Kidney (tissue), 14 donors: Measurements from ENCODE around the gene AATK. TPM values are rescaled to one million over a fixed set of nuclear protein-coding genes. Genes with fewer than 3 reads are reported as not detected.

Source experiments
- DNase-seq, 5 donors: peaks; one replicate each; pipeline ENCODE4 v3.0.0-alpha.2; 2013 to 2020
- FAIRE-seq: peaks from 2 replicates; lab custom pipeline; 2012; peaks lifted over from hg19 to GRCh38; lab: Jason Lieb, UNC
- H3K27ac ChIP-seq, 2 donors: one replicate each; pipeline ENCODE4 v1.7.0; 2013; ENCODE audit warnings: low read depth in 2 of 2, low read length in 2 of 2, inconsistent platforms in 1 of 2
- H3K27me3 ChIP-seq: one replicate; pipeline ENCODE4 v1.7.1; 2013; ENCODE audit warnings: low read length, inconsistent platforms; ENCODE audit not compliant: control insufficient read depth, insufficient read depth
- H3K36me3 ChIP-seq, 3 donors: one replicate each; pipeline versions ENCODE4 v1.7.0 to v1.7.1; 2013; ENCODE audit warnings: low read length in 3 of 3, control low read depth in 1 of 3, inconsistent platforms in 1 of 3; ENCODE audit not compliant: insufficient read depth in 3 of 3, control insufficient read depth in 2 of 3
- H3K4me1 ChIP-seq, 3 donors: one replicate each; pipeline versions ENCODE4 v1.7.0 to v1.7.1; 2013; ENCODE audit warnings: low read length in 3 of 3, inconsistent platforms in 1 of 3, low read depth in 1 of 3; ENCODE audit not compliant: control insufficient read depth in 2 of 3, insufficient read depth in 2 of 3
- H3K4me3 ChIP-seq, 3 donors: one replicate each; pipeline versions ENCODE4 v1.7.0 to v1.8.1; 2013; ENCODE audit warnings: low read length in 3 of 3, control low read depth in 1 of 3, inconsistent platforms in 1 of 3
- H3K9ac ChIP-seq, 3 donors: one replicate each; pipeline versions ENCODE4 v1.7.0 to v1.7.1; 2013; ENCODE audit warnings: low read length in 3 of 3, control low read depth in 1 of 3, inconsistent platforms in 1 of 3
- H3K9me3 ChIP-seq, 3 donors: one replicate each; pipeline versions ENCODE4 v1.7.0 to v1.7.1; 2013; ENCODE audit warnings: low read length in 3 of 3, control low read depth in 1 of 3, inconsistent platforms in 1 of 3; ENCODE audit not compliant: control insufficient read depth in 2 of 3, insufficient read depth in 1 of 3
- intact Hi-C: fragments of 100-400 bp; cut with DNase I; formaldehyde crosslinking; loops from one replicate; pipeline ENCODE4 v1.11.1; 2022
- polyA plus RNA-seq: library from polyadenylated mRNA; stranded (reverse); fragments of 350-450 nt; fragmentation: Illumina TruSeq; extraction: RNeasy Lipid Tissue Mini Kit (QIAGEN cat#74804); gene quantifications from one replicate; pipeline ENCODE4 v1.2.3, GENCODE V29; 2014; ENCODE audit warnings: low read depth, low replicate concordance; ENCODE audit not compliant: insufficient read depth
- total RNA-seq: library from RNA; stranded (reverse); fragmentation: NEBNext Ultra II Directional; extraction: Animal tissue kit (Norgen Biotek cat#: 25700); gene quantifications from one replicate; pipeline ENCODE4 v1.2.1, GENCODE V29; 2021
- TF ChIP-seq, protein P1 (sequence below): IDR thresholded peaks from 3 replicates; pipeline ENCODE4 v1.5.1; 2012; ENCODE audit warnings: mild to moderate bottlenecking, moderate library complexity, borderline replicate concordance; ENCODE audit not compliant: insufficient read depth; ENCODE audit errors: extremely low read depth
- donor health status: control.
- donor health status: control.
- donor health status: control.
- donor health status: control.
- donor health status: control.
- donor health status: DM: yes; HTN: yes; CAD: no.
- donor health status: Normal renal cell carcinoma (clear cell type).

Gene AATK
- total and polyA plus RNA-seq, 2 donors from 2014 or later, result 0.65 to 4.2 TPM

DNA sequence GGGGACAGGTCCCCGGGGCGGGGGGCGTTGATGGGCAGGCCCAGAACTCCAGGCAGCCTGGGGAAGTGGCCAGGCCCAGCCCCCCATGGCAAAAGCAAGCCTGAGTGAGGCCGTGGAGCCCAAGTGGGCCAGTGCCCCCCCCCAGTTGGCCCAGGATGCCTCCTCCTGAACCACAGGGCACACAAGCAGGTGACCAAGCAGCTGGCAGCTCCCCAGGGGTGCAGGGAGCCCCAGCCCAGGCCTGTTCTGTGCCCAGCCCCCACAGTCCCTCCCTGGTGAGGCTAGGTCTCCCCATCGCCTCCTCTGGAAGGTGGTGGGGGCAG, 38.9 kb downstream of the AATK start:
- H3K4me3 ChIP-seq, result no peak overlapping the region
- H3K4me1 ChIP-seq, result no peaks in the 10 kb centered on the region
- H3K27me3 ChIP-seq, result no peaks in the 10 kb centered on the region
- no peaks in the 10 kb centered on the region for H3K36me3 ChIP-seq
- DNase-seq, result no peak
- intact Hi-C loops, result no loop called here
- TF ChIP-seq, protein P1, sequence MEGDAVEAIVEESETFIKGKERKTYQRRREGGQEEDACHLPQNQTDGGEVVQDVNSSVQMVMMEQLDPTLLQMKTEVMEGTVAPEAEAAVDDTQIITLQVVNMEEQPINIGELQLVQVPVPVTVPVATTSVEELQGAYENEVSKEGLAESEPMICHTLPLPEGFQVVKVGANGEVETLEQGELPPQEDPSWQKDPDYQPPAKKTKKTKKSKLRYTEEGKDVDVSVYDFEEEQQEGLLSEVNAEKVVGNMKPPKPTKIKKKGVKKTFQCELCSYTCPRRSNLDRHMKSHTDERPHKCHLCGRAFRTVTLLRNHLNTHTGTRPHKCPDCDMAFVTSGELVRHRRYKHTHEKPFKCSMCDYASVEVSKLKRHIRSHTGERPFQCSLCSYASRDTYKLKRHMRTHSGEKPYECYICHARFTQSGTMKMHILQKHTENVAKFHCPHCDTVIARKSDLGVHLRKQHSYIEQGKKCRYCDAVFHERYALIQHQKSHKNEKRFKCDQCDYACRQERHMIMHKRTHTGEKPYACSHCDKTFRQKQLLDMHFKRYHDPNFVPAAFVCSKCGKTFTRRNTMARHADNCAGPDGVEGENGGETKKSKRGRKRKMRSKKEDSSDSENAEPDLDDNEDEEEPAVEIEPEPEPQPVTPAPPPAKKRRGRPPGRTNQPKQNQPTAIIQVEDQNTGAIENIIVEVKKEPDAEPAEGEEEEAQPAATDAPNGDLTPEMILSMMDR, result no peak
- no peaks in the 10 kb centered on the region for H3K9me3 ChIP-seq
- no peak for FAIRE-seq
- H3K9ac ChIP-seq, result no peak overlapping the region
- H3K27ac ChIP-seq, result no peak overlapping the region

DNA sequence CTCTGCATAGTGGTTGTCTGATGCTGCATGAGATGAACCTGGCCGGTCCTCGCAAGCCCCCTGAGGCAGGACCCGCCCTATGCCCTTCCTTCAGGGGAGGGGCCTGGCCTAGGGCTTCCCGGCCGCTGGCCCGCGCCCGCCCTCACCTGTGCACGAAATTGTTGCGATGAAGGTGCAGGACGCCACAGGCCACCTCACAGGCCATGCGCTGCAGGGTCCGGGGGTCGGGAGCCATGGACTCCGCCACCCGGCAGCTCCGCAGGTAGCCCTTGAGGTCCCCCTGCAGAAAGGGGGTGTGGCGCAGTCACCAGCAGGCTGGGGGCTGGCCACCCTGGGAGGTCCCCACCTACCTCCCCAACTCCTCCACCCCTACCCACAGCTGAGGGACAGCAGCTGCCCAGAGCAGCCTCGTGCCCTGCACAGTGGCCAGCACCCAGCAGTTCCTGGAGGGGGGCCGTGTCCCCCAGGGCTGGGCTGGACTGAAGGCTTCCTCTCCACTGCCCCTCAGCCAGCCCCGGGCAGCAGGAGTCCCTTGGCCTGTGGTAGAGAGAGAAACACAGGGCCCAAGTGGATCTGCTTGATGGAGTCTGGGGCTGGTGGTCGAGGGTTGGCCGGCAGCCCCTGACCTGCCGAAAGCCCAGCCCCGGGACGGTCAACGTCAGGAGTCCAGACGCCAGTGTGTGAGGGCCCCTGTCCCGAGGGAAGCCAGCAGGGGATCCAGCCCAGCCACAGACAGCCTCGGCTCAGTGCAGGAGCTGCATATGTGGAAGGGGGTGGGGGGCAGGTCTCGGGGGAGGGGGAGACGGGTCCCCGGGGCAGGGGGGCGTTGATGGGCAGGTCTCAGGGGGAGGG, 39.5 kb downstream of the AATK start:
- FAIRE-seq, result no peak
- Histone ChIP-seq H3K4me1 (no peaks in the 10 kb centered on the region), H3K9ac (no peak overlapping the region), H3K27ac (no peak overlapping the region), H3K4me3 (no peak overlapping the region), H3K27me3 (no peaks in the 10 kb centered on the region), H3K9me3 (no peaks in the 10 kb centered on the region), H3K36me3 (no peaks in the 10 kb centered on the region)
- TF ChIP-seq, protein P1, result no peak
- intact Hi-C loops, result no loop called here
- no peak for DNase-seq

DNA sequence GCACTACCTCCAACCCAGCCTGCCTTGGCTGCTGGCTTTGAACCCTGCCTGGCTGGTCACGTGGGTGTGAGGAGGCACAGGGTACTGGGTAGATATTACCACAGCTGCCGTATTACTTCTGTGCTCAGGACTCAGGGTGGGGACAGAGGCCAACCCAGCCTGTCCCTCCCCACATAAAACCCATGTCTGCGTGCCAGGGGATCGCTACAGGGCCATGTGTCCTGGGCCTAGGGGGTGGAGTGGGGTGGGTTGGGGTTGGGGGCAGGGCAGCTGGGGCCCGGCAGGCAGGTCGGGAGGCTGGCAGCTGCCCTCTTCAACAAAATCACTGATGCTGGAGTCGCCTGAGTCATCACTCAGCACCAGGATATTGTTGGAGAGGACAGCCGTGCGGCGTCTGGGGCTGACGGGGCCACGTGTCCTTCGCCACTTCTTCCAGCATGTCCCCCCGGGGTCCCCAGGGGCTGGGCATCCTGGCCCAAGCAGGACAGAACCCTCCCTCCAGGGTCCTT, 40.4 kb downstream of the AATK start:
- FAIRE-seq (no peak), DNase-seq (no peak)
- no peaks in the 10 kb centered on the region for H3K4me1 ChIP-seq
- intact Hi-C loops, result no loop called here
- H3K9ac ChIP-seq, result no peak overlapping the region
- no peaks in the 10 kb centered on the region for H3K36me3 ChIP-seq
- H3K4me3 ChIP-seq, result no peak overlapping the region
- no peaks in the 10 kb centered on the region for H3K9me3 ChIP-seq
- TF ChIP-seq, protein P1, result no peak
- no peaks in the 10 kb centered on the region for H3K27me3 ChIP-seq
- H3K27ac ChIP-seq, result no peak overlapping the region

DNA sequence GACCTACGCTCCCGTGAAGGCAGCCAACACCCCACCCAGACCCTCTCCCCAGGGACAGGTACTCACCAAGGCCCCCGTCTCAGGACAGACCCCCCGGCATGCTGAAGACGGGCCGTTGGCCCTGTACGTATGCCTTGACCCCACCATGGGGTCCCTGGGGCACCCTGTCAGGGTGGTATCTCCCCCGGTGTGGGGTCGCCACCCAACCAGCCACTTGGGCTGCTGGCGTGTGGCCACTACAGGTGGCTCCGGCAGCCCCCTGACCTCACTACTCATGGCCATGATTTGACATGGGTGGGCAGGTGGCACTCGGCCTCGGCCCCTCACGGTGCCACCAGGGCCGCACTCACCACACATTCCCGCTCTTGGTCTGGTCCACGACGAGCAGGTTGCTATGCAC, 41.6 kb downstream of the AATK start:
- FAIRE-seq (no peak), DNase-seq (no peak)
- Histone ChIP-seq H3K27ac (no peak overlapping the region), H3K4me3 (no peak overlapping the region), H3K27me3 (no peaks in the 10 kb centered on the region), H3K9ac (no peak overlapping the region), H3K36me3 (no peaks in the 10 kb centered on the region), H3K9me3 (no peaks in the 10 kb centered on the region), H3K4me1 (peaks cover 0 to 3% (median 0%) of the 10 kb centered on the region in 3 donors)
- TF ChIP-seq, protein P1, result no peak
- intact Hi-C loops, result no loop called here
